Fibroblast of villous mesenchyme (primary cell): ENCODE data around the gene UQCC2. TPM values are rescaled to one million over a fixed set of nuclear protein-coding genes. Genes with fewer than 3 reads are reported as not detected.

Experiments
- DNase-seq: peaks from one replicate; pipeline ENCODE4 v3.0.0-alpha.2; 2010; ENCODE audit warnings: low read depth
- H3K4me3 ChIP-seq: 2 replicates; pipeline ENCODE4 v1.5.1; 2011; ENCODE audit warnings: low read depth, mild to moderate bottlenecking, low read length
- CTCF ChIP-seq: IDR thresholded peaks from 2 replicates; pipeline ENCODE4 v1.5.1; 2012; ENCODE audit warnings: low read depth, mild to moderate bottlenecking, low read length; ENCODE audit not compliant: insufficient read depth
- total RNA-seq: library from RNA; depleted of rRNA; stranded (reverse); fragments of >200 nt; gene quantifications from 2 replicates; pipeline ENCODE4 v1.2.3, GENCODE V29; 2012

UQCC2 gene
- total RNA-seq, 1 donor, result 24.6 TPM

GRCh38 chr6:33702345-33702977, 9.0 kb downstream of the UQCC2 start:
- peak; percentile 53 for DNase-seq

GRCh38 chr6:33700391-33701050, 11.0 kb downstream of the UQCC2 start:
- TF ChIP-seq CTCF, result peak; percentile 82
- peak; percentile 75 for DNase-seq
- H3K4me3 ChIP-seq, result no peak overlapping the region

More at GRCh38 chr6:33702345-33702977, 9.0 kb downstream of the UQCC2 start:
- TF ChIP-seq CTCF, result peak; percentile 53
- H3K4me3 ChIP-seq, result no peak overlapping the region

DNA sequence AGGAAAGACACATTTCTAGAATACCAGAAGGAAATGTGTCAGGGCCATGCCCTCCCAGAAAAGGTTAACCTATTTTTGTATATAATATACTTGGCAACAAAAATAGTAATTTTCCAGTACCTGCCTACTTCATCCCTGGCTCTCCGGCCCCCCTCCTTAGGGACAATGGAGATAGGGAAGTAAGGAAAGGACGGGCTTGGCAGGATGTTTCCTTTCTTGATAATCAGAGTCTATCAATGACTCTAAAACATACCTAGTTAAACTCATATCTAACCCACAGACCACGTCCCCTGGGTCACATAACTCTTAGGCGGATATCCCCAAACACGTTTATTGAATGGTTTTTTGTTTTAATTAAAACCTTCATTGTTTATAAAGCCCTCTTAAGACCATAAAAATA, 11.8 kb downstream of the UQCC2 start:
- DNase-seq, result no peak
- no peak for TF ChIP-seq CTCF
- H3K4me3 ChIP-seq, result no peak overlapping the region

DNA sequence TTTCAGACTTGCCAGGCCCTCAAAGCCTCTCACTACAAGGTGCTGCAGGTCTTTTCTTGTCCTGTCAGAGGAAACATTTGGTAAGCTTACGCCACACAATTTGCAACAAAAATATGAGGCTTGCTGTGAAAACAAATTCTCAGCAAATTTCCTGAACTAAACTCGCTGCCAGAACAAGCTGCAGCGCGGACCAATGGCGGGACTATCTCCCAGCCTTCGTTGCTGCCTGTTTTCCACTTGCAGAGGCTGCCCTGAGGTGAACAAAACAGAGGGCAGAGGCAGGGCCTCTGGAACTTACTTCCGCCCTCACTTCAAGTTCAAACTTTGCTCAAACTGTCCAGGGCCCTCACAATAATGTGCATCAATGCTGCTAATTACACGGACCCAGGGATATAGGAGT, 12.4 kb downstream of the UQCC2 start:
- TF ChIP-seq CTCF, result no peak
- no peak for DNase-seq
- H3K4me3 ChIP-seq, result no peak overlapping the region

DNA sequence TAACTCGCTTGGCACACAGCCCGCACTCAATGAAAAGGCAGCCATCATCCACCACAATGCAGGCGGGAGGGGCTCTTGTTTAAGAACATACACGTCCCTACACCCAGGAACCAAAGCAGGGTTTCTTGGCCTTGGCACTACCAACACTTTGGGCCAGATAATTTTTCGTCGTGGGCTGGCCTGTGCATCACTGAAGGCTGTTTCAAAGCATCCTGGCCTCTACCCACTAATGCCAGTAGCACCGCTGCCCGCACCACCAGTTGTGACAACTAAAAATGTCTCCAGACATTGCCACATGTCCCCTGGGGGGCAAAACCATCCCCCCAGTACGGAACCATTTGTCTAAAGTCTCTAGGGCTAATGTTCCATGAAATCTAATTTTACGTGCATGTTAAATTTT, 13.0 kb downstream of the UQCC2 start:
- TF ChIP-seq CTCF, result no peak
- DNase-seq, result no peak
- no peak overlapping the region for H3K4me3 ChIP-seq

GRCh38 chr6:33697845-33698244, 13.7 kb downstream of the UQCC2 start:
- no peak for DNase-seq
- no peak overlapping the region for H3K4me3 ChIP-seq
- TF ChIP-seq CTCF, result no peak
